Measurements from ENCODE around the gene AEBP2.
"Not testable (repeated sequence)": the region's sequence is repeated elsewhere in the genome, so short reads cannot be mapped to it uniquely, and the experiment has no call there.

DNA sequence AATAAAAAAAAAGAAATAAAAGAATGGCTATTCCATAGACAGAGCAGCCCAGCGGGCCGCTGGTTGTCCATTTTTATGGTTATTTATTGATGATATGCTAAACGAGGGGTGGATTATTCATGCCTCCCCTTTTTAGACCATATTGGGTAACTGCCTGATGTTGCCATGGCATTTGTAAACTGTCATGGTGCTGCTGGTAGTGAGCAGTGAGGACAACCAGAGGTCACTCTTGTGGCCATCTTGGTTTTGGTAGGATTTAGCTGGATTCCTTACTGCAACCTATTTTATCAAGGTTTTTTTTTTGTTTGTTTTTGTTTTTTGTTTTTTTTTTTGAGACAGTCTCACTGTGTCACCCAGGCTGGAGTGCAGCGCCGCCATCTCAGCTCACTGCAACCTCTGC lies 25.7 kb upstream of the AEBP2 start:
- TF ChIP-seq POLR2AphosphoS5 (IDR thresholded peaks at IDR 0.05; ENCODE audit: borderline replicate concordance, low read depth, low read length); EZH2 (IDR thresholded peaks at IDR 0.05); FOXP2 (optimal IDR thresholded peaks at IDR 0.05; ENCODE audit: control extremely low read depth, extremely low read length, insufficient read depth): not testable (repeated sequence)
